Mucosa of rectum (tissue), 2 donors: ENCODE data around the gene KCNQ2.

Source experiments
- H3K27ac ChIP-seq, 2 donors: one replicate each; pipeline ENCODE4 v1.7.0; 2013; ENCODE audit warnings: inconsistent platforms in 2 of 2, low read depth in 2 of 2, low read length in 2 of 2
- H3K27me3 ChIP-seq, 2 donors: one replicate each; pipeline ENCODE4 v1.7.0; 2013; ENCODE audit warnings: low read length in 2 of 2; ENCODE audit not compliant: control insufficient read depth in 2 of 2, insufficient read depth in 2 of 2
- H3K36me3 ChIP-seq, 2 donors: one replicate each; pipeline ENCODE4 v1.7.0; 2013; ENCODE audit warnings: low read length in 2 of 2; ENCODE audit not compliant: control insufficient read depth in 2 of 2, insufficient read depth in 2 of 2
- H3K4me1 ChIP-seq, 2 donors: one replicate each; pipeline ENCODE4 v1.7.0; 2013; ENCODE audit warnings: low read length in 2 of 2, mild to moderate bottlenecking in 1 of 2; ENCODE audit not compliant: control insufficient read depth in 2 of 2, insufficient read depth in 2 of 2
- H3K4me3 ChIP-seq, 2 donors: one replicate each; pipeline ENCODE4 v1.7.0; 2013; ENCODE audit warnings: low read length in 2 of 2
- H3K9ac ChIP-seq, 2 donors: one replicate each; pipeline ENCODE4 v1.7.0; 2013; ENCODE audit warnings: low read length in 2 of 2, low read depth in 1 of 2, mild to moderate bottlenecking in 1 of 2
- H3K9me3 ChIP-seq, 2 donors: one replicate each; pipeline ENCODE4 v1.7.0; 2013; ENCODE audit warnings: low read length in 2 of 2; ENCODE audit not compliant: control insufficient read depth in 2 of 2
- donor health status: healthy.
- donor health status: Normal muscosa, but diverticular disease.

Gene KCNQ2

DNA sequence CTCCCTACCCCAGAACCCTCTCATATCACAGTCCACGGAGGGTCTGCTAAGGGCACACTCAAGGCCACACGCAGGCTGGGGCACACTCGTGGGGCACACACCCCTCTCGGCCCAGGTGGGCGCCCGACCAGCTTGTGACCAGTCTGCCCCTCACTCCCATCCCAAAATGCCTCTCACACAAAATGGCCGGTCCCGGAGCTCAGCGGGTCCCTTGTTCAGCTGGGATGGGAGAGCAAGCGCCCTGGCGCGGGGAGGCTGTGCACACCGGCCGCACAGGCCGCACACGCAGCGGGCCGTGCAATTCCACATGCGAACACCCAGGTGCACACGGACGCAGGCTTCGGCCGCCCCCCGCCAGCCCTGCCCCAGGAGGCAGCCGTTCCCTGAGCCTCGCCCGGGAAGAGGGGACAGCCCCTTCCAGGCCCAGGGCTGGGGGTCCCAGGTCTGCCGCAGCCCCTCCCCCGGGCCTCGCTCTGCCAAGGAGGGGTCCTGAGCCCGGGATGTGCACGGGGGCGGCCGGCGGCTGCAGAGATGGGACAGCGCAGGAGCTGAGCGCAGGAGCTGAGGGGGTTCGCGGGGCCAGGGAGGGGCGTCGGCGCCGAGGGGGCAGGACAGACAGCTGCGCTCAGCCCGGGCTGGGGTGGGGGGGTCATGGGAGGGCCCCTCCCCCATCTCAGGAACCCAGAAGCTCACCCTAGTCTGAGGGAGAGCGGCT, 1.3 kb downstream of the KCNQ2 start:
- Histone ChIP-seq H3K27ac (no peak overlapping the region), H3K4me3 (no peak overlapping the region), H3K9me3 (no peaks in the 10 kb centered on the region), H3K4me1 (no peaks in the 10 kb centered on the region), H3K36me3 (no peaks in the 10 kb centered on the region), H3K9ac (no peak overlapping the region), H3K27me3 (peaks cover 17 to 35% of the 10 kb centered on the region in 2 donors)

DNA sequence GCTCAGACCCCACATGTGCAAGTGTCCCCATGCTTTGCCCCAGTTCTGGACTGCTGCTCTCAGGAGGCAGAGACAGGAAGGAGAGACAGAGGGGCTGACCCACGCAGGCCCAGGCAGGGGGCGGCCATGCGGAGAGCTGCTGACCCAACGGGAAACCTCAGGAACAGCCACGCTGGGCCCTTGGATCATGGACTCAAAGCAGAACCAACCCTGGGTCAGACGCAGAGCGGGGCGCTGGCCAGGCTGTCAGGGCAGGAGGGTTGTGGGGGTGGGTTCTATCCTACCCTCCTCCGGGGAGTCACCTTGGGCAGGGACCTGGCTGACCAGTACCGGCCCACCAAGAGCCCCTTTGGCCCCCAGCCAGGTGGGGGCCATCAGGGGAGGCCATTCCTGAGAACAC, 2.0 kb downstream of the KCNQ2 start:
- Histone ChIP-seq H3K4me1 (no peaks in the 10 kb centered on the region), H3K9me3 (no peaks in the 10 kb centered on the region), H3K4me3 (no peak overlapping the region), H3K27me3 (peaks cover 17 to 31% of the 10 kb centered on the region in 2 donors), H3K27ac (no peak overlapping the region), H3K9ac (no peak overlapping the region), H3K36me3 (no peaks in the 10 kb centered on the region)

DNA sequence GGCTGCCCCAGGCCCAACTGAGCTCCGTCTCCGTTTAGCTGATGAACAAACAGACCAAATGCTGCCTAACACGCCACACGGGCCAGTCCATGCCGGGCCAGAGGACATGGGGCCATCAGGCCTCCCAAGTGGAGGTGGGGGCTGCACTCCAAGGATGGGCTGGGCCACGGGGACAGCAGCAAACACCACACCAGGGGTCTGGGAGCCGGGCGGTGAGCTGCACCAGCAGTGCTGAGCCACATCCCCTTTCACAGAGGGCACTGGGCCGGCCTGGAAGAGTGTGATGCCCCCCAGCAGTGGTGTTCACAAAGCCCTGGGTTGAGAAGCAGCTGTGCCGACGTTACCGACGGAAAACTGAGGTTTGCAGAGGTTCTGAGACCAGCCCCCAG, 2.7 kb downstream of the KCNQ2 start:
- Histone ChIP-seq H3K9me3 (no peaks in the 10 kb centered on the region), H3K4me3 (no peak overlapping the region), H3K9ac (no peak overlapping the region), H3K4me1 (no peaks in the 10 kb centered on the region), H3K27me3 (peaks cover 17 to 31% of the 10 kb centered on the region in 2 donors), H3K36me3 (no peaks in the 10 kb centered on the region), H3K27ac (no peak overlapping the region)

DNA sequence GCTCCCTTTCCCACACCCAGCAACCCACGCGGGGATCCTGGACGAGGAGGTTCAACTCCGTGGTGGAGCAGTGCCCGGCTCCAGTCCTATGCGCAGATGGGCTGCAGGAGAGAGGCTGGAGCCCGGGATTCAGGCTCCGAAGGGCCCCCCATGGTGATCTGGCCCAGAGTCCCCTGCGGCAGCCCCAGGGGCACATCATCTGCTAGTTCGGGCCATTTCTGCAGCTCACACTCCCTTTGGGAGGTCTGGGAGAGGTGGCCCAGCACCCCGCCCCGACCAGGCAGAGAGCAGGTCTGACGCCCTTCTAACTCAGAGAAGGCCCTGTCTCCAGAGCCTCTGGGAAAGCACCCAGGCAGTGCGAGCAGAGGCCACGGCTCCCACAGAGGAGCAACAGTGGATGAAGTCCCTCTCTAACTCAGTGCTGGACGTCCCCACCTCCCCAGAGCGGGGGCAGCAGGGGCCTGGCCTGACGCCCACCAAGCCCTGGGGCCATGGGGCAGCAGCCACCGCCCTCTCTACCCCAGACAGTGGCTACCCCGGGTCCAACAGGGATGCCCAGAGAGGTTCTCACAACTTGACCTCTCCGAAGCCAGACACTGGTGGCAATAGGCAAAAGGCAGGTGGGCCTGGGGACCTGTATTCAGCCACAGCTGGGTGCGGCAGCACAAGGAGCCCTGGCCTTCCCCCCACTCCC, 3.3 kb downstream of the KCNQ2 start:
- no peaks in the 10 kb centered on the region for H3K4me1 ChIP-seq
- no peak overlapping the region for H3K27ac ChIP-seq
- no peak overlapping the region for H3K9ac ChIP-seq
- peaks cover 13 to 28% of the 10 kb centered on the region in 2 donors for H3K27me3 ChIP-seq
- H3K9me3 ChIP-seq: no peaks in the 10 kb centered on the region
- H3K36me3 ChIP-seq: no peaks in the 10 kb centered on the region
- H3K4me3 ChIP-seq: no peak overlapping the region

DNA sequence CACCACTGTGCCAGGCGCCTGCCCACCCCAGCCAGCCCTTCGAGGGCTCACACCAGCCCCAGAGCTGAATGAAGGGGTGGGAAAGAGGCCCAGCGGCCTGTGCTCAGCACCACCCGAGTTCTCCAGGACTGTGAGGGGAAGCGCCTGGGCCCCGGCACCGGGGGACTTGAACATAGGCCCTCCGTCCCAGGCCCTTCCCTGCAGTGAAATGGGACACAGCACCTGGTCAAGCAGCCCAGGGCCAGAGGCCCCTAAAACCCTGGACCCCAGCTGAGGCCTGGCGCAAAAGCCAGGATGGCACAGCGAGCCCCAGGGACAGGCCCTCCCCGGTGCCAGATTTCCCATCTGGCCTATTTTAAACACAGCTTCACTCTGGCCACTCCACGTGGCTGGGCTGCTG, 4.0 kb downstream of the KCNQ2 start:
- no peak overlapping the region for H3K9ac ChIP-seq
- H3K4me3 ChIP-seq: no peak overlapping the region
- H3K36me3 ChIP-seq: no peaks in the 10 kb centered on the region
- H3K4me1 ChIP-seq: no peaks in the 10 kb centered on the region
- H3K27me3 ChIP-seq: peaks cover 8 to 22% of the 10 kb centered on the region in 2 donors
- H3K9me3 ChIP-seq: no peaks in the 10 kb centered on the region
- no peak overlapping the region for H3K27ac ChIP-seq

DNA sequence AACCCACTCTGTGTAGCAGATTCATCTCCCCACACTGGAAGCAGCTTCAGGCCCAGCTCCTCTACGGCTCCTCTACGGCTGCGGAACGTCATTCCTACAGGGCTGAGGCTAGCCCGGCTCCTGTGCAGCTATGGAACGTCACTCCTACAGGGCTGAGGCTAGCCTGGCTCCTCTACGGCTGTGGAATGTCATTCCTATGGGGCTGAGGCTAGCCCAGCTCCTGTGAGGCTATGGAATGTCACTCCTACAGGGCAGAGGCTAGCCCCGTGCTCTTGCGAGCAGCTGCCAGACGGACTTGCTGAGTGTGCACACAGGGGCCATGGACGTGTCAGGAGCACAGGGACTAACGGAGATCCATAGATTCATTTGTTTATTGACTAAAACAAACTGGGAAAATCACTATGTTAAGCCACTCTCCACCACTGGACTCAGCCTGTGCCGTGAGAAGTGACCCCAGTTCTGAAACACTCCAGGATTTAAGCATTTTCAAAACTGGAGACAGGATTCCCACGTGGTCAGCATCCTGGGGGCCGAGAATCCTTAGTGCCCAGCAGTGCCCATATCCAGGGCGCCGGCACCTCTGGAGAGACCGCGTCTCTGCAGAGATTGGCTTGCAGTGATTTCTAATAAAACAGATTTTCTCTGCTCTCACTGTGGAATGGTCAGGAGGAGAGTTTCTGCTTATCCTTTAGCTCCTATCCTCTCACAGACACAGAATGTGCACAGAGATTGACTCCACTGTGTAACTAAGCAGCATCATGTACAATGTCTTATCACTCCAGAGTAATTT, 5.0 kb downstream of the KCNQ2 start:
- no peak overlapping the region for H3K4me3 ChIP-seq
- no peaks in the 10 kb centered on the region for H3K9me3 ChIP-seq
- H3K9ac ChIP-seq: no peak overlapping the region
- no peaks in the 10 kb centered on the region for H3K4me1 ChIP-seq
- no peaks in the 10 kb centered on the region for H3K36me3 ChIP-seq
- no peak overlapping the region for H3K27ac ChIP-seq
- peaks cover 5 to 20% of the 10 kb centered on the region in 2 donors for H3K27me3 ChIP-seq

DNA sequence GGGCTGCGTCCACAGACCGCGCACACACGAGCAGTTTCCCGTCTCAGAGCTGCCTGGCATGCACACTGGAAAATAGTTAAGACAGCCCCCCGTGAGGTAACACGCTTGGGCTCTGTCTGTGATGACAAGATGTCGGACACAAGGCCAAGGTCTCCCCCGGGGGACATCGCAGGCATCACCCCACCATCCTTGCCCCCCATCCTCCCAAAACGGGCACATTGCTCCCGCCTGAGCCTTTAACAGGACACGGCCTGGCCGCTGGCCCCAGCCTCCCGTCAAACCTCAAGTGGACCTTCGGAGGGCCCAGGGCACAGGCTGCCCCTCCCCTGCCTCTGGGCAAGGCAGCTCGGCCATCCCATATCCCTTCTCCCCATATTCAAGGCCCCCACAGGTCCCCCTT, 5.6 kb downstream of the KCNQ2 start:
- no peaks in the 10 kb centered on the region for H3K9me3 ChIP-seq
- no peaks in the 10 kb centered on the region for H3K4me1 ChIP-seq
- no peaks in the 10 kb centered on the region for H3K36me3 ChIP-seq
- no peak overlapping the region for H3K4me3 ChIP-seq
- no peak overlapping the region for H3K27ac ChIP-seq
- H3K27me3 ChIP-seq: peaks cover 8 to 20% of the 10 kb centered on the region in 2 donors
- H3K9ac ChIP-seq: no peak overlapping the region

DNA sequence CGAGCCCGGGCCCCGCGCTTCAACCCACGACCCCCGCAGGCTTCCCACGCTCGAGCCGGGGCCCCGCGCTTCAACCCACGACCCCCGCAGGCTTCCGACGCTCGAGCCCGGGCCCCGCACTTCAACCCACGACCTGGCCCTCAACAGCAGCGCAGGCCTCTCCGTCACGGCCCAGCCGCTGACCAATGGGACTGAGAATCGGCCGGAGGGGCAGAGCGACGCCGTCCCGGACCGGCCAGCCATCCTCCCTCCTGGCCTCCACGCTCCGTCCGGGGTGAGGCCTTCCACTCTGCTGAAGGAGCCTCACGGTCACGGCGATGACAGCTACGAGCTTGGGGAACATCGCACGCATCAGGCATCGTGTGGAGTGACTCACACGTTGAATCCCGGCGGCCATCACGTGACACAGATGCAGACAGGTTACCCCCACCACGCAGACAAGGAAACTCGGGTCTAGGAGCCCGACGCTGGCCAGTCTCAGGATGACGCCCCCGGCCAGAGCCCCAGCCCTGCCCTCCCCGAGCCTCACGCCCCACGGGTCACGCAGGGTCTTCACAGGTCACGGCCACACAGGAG, 6.1 kb downstream of the KCNQ2 start:
- H3K36me3 ChIP-seq: no peaks in the 10 kb centered on the region
- H3K9ac ChIP-seq: no peak overlapping the region
- no peaks in the 10 kb centered on the region for H3K4me1 ChIP-seq
- H3K4me3 ChIP-seq: no peak overlapping the region
- H3K9me3 ChIP-seq: no peaks in the 10 kb centered on the region
- peaks cover 8 to 20% of the 10 kb centered on the region in 2 donors for H3K27me3 ChIP-seq
- H3K27ac ChIP-seq: no peak overlapping the region

DNA sequence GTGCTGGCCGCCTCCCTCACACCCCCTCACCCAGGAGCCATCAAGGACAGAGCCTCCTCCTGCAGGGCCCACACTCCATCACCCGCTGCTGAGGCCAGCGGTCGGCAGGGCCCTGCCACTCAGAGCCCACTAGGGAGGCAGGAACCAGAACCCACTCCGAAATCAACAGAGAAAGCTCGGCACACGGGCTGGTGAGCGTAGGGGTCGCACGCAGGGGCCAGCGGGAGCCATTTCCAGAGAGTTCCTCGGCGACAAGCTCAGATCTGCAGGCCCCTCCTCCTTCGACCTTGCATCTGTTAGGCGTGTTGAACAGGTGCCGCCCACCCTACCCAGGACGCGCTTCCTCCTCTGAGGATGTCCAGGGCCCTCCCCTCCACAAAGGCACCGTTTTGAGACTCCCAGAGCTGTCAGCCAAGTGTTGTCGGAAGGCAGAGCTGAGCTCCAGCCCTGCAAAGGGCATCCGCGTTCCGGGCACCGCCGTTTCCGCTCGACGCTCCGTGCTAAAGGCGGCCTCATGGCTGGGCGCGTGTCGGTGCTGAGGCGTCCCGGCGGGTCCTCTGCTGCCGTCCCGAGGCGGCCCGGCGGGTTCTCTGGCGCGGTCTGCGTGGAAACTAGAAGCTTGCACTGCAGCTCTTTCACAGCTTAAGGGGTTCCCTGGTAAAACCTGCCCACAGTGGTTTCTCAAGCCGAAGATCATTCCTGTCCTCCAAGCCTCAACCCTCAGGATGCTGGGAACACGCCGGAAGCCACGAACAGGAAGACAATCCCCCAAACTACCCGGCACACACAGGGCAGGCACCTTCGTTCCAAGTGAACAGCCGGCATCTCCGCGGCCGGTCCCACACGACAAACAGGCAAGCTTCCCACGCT, 6.8 kb downstream of the KCNQ2 start:
- no peak overlapping the region for H3K9ac ChIP-seq
- H3K9me3 ChIP-seq: no peaks in the 10 kb centered on the region
- H3K4me3 ChIP-seq: no peak overlapping the region
- H3K27me3 ChIP-seq: peaks cover 7 to 13% of the 10 kb centered on the region in 2 donors
- H3K27ac ChIP-seq: no peak overlapping the region
- H3K4me1 ChIP-seq: no peaks in the 10 kb centered on the region
- no peaks in the 10 kb centered on the region for H3K36me3 ChIP-seq
